GM23338 (cell line): Measurements from ENCODE around the gene WDR37.

Experiments
- CREB1 ChIP-seq: fragments of 250-450 bp; sonication (Bioruptor Pico); IDR thresholded peaks from 2 replicates; pipeline ENCODE4 v1.5.0; 2020; ENCODE audit warnings: low read depth, mild to moderate bottlenecking, moderate library complexity
- CTCF ChIP-seq, 2 experiments: fragments of 200-600 bp in 1 of 2; sonication (generic) in 1 of 2; conservative IDR thresholded peaks; 2 replicates each; pipeline versions ENCODE4 v1.5.1 to v1.6.1; 2016 to 2017; ENCODE audit warnings: antibody characterized with exemption in 2 of 2, low read depth in 2 of 2, mild to moderate bottlenecking in 2 of 2, moderate library complexity in 1 of 2
- EZH2 ChIP-seq: fragments of 200-600 bp; sonication (generic); IDR thresholded peaks from one replicate; pipeline ENCODE4 v1.8.0; 2017; ENCODE audit warnings: antibody characterized with exemption, mild to moderate bottlenecking, low read depth; ENCODE audit not compliant: unreplicated experiment
- EZH2phosphoT487 ChIP-seq: fragments of 200-600 bp; sonication (generic); IDR thresholded peaks from one replicate; pipeline ENCODE4 v1.8.1; 2018; ENCODE audit warnings: antibody characterized with exemption; ENCODE audit not compliant: unreplicated experiment
- JUNB ChIP-seq: IDR thresholded peaks from one replicate; pipeline ENCODE4 v1.6.1; 2016; ENCODE audit warnings: antibody characterized with exemption; ENCODE audit not compliant: unreplicated experiment
- POLR2AphosphoS5 ChIP-seq: IDR thresholded peaks from 2 replicates; pipeline ENCODE4 v1.6.1; 2016; ENCODE audit warnings: antibody characterized with exemption, low read depth
- REST ChIP-seq: IDR thresholded peaks from one replicate; pipeline ENCODE4 v1.6.1; 2018; ENCODE audit warnings: antibody characterized with exemption; ENCODE audit not compliant: unreplicated experiment
- STAT1 ChIP-seq: IDR thresholded peaks from one replicate; pipeline ENCODE4 v1.6.1; 2016; ENCODE audit warnings: antibody characterized with exemption; ENCODE audit not compliant: unreplicated experiment
- ZNF114 ChIP-seq: fragments of 250-450 bp; sonication (Bioruptor Pico); IDR thresholded peaks from 2 replicates; pipeline ENCODE4 v1.5.0; 2020; ENCODE audit warnings: mild to moderate bottlenecking, moderate library complexity
- ZNF462 ChIP-seq: fragments of 250-450 bp; sonication (Bioruptor Pico); IDR thresholded peaks from 2 replicates; pipeline ENCODE4 v1.5.0; 2020; ENCODE audit warnings: mild to moderate bottlenecking, moderate library complexity

GRCh38 chr10:1180071-1180730, 124.0 kb downstream of the WDR37 start:
- TF ChIP-seq CTCF (conservative IDR thresholded peaks at IDR 0.05; ENCODE audit: low read depth in 2 of 2) (no peak), REST (no peak), CREB1 (no peak), EZH2 (no peak), STAT1 (no peak), JUNB (no peak), EZH2phosphoT487 (no peak), ZNF462 (no peak), POLR2AphosphoS5 (no peak), ZNF114 (CRISPR knock-in tag) (no peak)
